SU-DHL-6 (cell line): ENCODE results near the gene RBFOX1.

ENCODE experiments used
- H2AFZ ChIP-seq: fragments of 200-600 bp; sonication (generic); 2 replicates; pipeline ENCODE4 v1.6.1; 2014; ENCODE audit warnings: low read depth, mild to moderate bottlenecking, moderate library complexity, mixed read lengths, antibody characterized with exemption, low read length; ENCODE audit not compliant: severe bottlenecking
- H3F3A ChIP-seq: fragments of 200-600 bp; shearing (Covaris generic); 2 replicates; pipeline ENCODE4 v1.6.0; 2016; ENCODE audit warnings: antibody characterized with exemption, mild to moderate bottlenecking; ENCODE audit not compliant: insufficient read depth
- H3K27ac ChIP-seq: fragments of 200-600 bp; sonication (generic); 2 replicates; pipeline ENCODE4 v1.5.1; 2016; ENCODE audit warnings: low read depth, mild to moderate bottlenecking, low read length, moderate library complexity, mixed read lengths
- H3K27me3 ChIP-seq: fragments of 200-600 bp; sonication (generic), shearing (Covaris generic); 2 replicates; pipeline ENCODE4 v1.6.0; 2014; ENCODE audit warnings: mild to moderate bottlenecking, low read length
- H3K36me3 ChIP-seq: fragments of 200-600 bp; sonication (generic); 2 replicates; pipeline ENCODE4 v1.6.1; 2014; ENCODE audit warnings: mild to moderate bottlenecking, low read length, mixed read lengths
- H3K4me2 ChIP-seq: fragments of 300-600, 200-600 bp; shearing (Covaris generic), sonication (generic); 2 replicates; pipeline ENCODE4 v1.6.0; 2014; ENCODE audit warnings: low read length, low read depth, mild to moderate bottlenecking; ENCODE audit not compliant: poor library complexity, severe bottlenecking
- H3K4me3 ChIP-seq: fragments of 200-600 bp; sonication (generic); 2 replicates; pipeline ENCODE4 v1.5.1; 2014; ENCODE audit warnings: antibody characterized with exemption, low read length, mild to moderate bottlenecking, mixed read lengths; ENCODE audit not compliant: insufficient read depth, poor library complexity, severe bottlenecking
- H3K79me2 ChIP-seq: fragments of 200-600 bp; sonication (generic); 2 replicates; pipeline ENCODE4 v1.6.1; 2014; ENCODE audit warnings: mild to moderate bottlenecking, low read length, moderate library complexity; ENCODE audit not compliant: insufficient read depth
- H3K9ac ChIP-seq: fragments of 200-600 bp; sonication (generic); 2 replicates; pipeline ENCODE4 v1.7.0; 2014; ENCODE audit warnings: mild to moderate bottlenecking, low read length
- H3K9me2 ChIP-seq: fragments of 200-600 bp; sonication (generic); replicated peaks from 2 replicates; pipeline ENCODE4 v1.6.1; 2014; ENCODE audit warnings: low read length; ENCODE audit not compliant: insufficient read depth
- H3K9me3 ChIP-seq: fragments of 200-600 bp; sonication (generic); 2 replicates; pipeline ENCODE4 v1.6.1; 2014; ENCODE audit warnings: low read length, mixed read lengths; ENCODE audit not compliant: insufficient read depth
- H4K20me1 ChIP-seq: fragments of 200-600 bp; sonication (generic); 2 replicates; pipeline ENCODE4 v1.6.1; 2014; ENCODE audit warnings: low read depth, mild to moderate bottlenecking, antibody characterized with exemption, low read length, moderate library complexity, mixed read lengths
- EZH2phosphoT487 ChIP-seq: fragments of 200-600 bp; sonication (generic), shearing (Covaris generic); conservative IDR thresholded peaks from 2 replicates; pipeline ENCODE4 v1.6.1; 2018; ENCODE audit warnings: mild to moderate bottlenecking, antibody characterized with exemption, low read length, moderate library complexity, mixed read lengths
- TF ChIP-seq, protein P1 (sequence below): fragments of 200-600 bp; sonication (generic); IDR thresholded peaks from one replicate; pipeline ENCODE4 v1.5.1; 2017; ENCODE audit warnings: antibody characterized with exemption, mild to moderate bottlenecking, low read length, moderate library complexity; ENCODE audit not compliant: insufficient read depth, poor library complexity, severe bottlenecking

Gene RBFOX1

DNA sequence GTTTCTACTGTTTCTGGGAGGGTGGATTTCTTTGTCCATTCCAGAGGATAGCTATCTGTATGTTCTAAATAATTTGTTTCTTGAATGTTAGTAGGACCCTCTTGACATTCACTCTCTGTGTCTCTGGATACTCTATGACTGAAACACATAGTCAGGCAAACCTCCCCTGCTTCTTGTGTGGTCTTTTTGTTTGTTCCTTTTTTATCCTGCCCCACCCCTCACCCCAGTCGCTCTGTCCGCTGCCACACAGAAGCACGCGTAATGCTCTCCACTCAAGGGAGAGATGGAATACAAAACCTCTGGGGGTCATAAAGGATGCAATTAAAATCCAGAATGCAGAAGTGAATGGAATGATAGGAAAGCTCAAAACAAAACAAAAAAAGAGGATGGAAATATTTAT lies 253.1 kb downstream of the RBFOX1 start:
- TF ChIP-seq, protein P1, sequence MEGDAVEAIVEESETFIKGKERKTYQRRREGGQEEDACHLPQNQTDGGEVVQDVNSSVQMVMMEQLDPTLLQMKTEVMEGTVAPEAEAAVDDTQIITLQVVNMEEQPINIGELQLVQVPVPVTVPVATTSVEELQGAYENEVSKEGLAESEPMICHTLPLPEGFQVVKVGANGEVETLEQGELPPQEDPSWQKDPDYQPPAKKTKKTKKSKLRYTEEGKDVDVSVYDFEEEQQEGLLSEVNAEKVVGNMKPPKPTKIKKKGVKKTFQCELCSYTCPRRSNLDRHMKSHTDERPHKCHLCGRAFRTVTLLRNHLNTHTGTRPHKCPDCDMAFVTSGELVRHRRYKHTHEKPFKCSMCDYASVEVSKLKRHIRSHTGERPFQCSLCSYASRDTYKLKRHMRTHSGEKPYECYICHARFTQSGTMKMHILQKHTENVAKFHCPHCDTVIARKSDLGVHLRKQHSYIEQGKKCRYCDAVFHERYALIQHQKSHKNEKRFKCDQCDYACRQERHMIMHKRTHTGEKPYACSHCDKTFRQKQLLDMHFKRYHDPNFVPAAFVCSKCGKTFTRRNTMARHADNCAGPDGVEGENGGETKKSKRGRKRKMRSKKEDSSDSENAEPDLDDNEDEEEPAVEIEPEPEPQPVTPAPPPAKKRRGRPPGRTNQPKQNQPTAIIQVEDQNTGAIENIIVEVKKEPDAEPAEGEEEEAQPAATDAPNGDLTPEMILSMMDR = no peak
- no peak for TF ChIP-seq EZH2phosphoT487
- Histone ChIP-seq H3K27me3 (no peaks in the 10 kb centered on the region), H3K4me2 (no peak overlapping the region), H3K9me2 (no peaks in the 10 kb centered on the region), H3K79me2 (no peaks in the 10 kb centered on the region), H3K9ac (no peak overlapping the region), H3K4me3 (no peak overlapping the region), H3F3A (no peaks in the 10 kb centered on the region), H3K27ac (no peak overlapping the region), H2AFZ (no peak overlapping the region), H3K9me3 (no peaks in the 10 kb centered on the region), H4K20me1 (no peaks in the 10 kb centered on the region), H3K36me3 (no peaks in the 10 kb centered on the region)

DNA sequence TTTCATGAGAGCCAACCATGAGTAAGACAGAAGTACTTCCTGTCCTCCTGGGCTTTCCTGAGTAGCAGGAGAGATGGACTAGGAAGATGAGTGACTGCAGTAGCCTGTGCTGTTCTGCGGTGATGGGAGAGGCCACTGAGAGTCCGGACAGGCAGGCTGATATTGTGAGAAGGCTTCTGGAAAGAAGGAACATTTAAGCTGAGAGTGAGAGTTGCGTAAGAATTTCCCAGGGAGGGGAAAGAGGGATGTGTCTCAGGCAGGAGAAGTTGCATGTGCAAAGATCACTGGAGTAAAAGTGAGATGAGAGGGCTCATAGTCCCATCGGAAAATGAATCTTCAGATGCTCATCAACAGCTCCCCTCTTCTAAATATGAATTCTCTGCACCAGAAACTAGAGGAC lies 258.3 kb downstream of the RBFOX1 start:
- Histone ChIP-seq H3K4me3 (no peak overlapping the region), H3K27ac (no peak overlapping the region), H2AFZ (no peak overlapping the region), H3K27me3 (no peaks in the 10 kb centered on the region), H3K36me3 (no peaks in the 10 kb centered on the region), H3K9me2 (no peaks in the 10 kb centered on the region), H3F3A (no peaks in the 10 kb centered on the region), H4K20me1 (no peaks in the 10 kb centered on the region), H3K79me2 (no peaks in the 10 kb centered on the region), H3K9me3 (no peaks in the 10 kb centered on the region), H3K4me2 (no peak overlapping the region), H3K9ac (no peak overlapping the region)
- TF ChIP-seq, protein P1 = no peak
- TF ChIP-seq EZH2phosphoT487 = no peak

DNA sequence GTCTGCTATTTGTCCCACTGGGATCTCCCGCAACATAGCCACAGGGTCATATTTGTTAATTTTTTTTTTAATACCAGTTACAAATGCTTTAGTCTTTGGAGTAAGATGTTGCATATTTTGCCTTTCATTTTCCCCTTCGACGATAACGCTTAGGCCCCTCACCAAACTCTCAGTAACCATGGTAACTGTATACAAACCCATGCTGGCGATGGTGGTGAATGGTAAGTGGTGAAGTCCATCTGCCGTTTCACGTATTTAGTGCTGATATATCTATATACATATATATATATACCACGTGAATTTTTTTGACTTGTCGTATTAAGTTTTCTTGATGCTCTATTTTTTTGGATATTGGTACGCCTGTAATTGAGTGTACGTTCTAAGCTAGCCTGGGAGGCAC lies 263.7 kb downstream of the RBFOX1 start:
- Histone ChIP-seq H3K4me2 (no peak overlapping the region), H3K36me3 (no peaks in the 10 kb centered on the region), H3K4me3 (no peak overlapping the region), H3K9me2 (no peaks in the 10 kb centered on the region), H3K27ac (no peak overlapping the region), H3K27me3 (no peaks in the 10 kb centered on the region), H2AFZ (no peak overlapping the region), H4K20me1 (no peaks in the 10 kb centered on the region), H3K79me2 (no peaks in the 10 kb centered on the region), H3K9ac (no peak overlapping the region), H3K9me3 (no peaks in the 10 kb centered on the region), H3F3A (no peaks in the 10 kb centered on the region)
- TF ChIP-seq, protein P1 = no peak
- no peak for TF ChIP-seq EZH2phosphoT487

DNA sequence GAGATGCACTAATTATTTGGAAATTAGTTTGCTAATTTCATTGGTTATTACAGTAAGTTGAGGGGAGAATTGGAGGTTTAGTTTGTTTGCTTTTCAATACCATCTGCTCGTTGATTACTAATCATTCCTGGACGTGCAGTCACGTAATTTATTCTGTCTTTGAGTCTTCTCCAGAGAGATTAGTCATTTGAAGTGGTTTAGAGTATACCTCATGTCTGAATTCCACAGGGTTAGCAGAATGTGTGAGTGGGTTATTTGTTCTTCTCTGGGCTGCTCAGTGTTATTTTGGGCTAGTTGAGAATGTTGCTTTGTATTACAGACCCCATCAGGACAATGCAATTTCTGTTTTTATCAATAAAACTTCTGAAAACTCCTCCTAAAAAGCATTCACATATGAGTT lies 265.0 kb downstream of the RBFOX1 start:
- no peaks in the 10 kb centered on the region for H4K20me1 ChIP-seq
- H3K79me2 ChIP-seq = no peaks in the 10 kb centered on the region
- no peak overlapping the region for H3K4me3 ChIP-seq
- H3K9me3 ChIP-seq = no peaks in the 10 kb centered on the region
- H3K27ac ChIP-seq = no peak overlapping the region
- no peaks in the 10 kb centered on the region for H3F3A ChIP-seq
- TF ChIP-seq, protein P1 = no peak
- no peak for TF ChIP-seq EZH2phosphoT487
- no peaks in the 10 kb centered on the region for H3K9me2 ChIP-seq
- H3K4me2 ChIP-seq = no peak overlapping the region
- H3K9ac ChIP-seq = no peak overlapping the region
- no peak overlapping the region for H2AFZ ChIP-seq
- no peaks in the 10 kb centered on the region for H3K27me3 ChIP-seq
- H3K36me3 ChIP-seq = no peaks in the 10 kb centered on the region
